Caco-2 (cell line): ENCODE results near the gene MANF. TPM values are rescaled to one million over a fixed set of nuclear protein-coding genes. Genes with fewer than 3 reads are reported as not detected.

Experiments used
- BruUV-seq: library from RNA; stranded (reverse); fragments of 400-500 nt; replicated peaks from 2 replicates; lab custom pipeline; 2021; lab: Mats Ljungman, UMichigan
- CTCF ChIA-PET: fragments of 300-600 bp; sonication (Branson Sonifier 250); formaldehyde crosslinking; loops from one replicate; lab custom pipeline; 2022; ENCODE audit warnings: antibody characterized with exemption; lab: Charles Lee
- POLR2A ChIA-PET: fragments of 300-600 bp; sonication (Branson Sonifier 250); formaldehyde crosslinking; loops from one replicate; lab custom pipeline; 2022; ENCODE audit warnings: antibody characterized with exemption; lab: Charles Lee
- DNase-seq, 2 experiments: peaks; one replicate each; pipeline versions ENCODE4 v3.0.0 to v3.0.0-alpha.2; 2020 to 2022
- H3K27me3 ChIP-seq: replicated peaks from 2 replicates; pipeline ENCODE4 v1.6.0; 2011; ENCODE audit warnings: low read length; ENCODE audit not compliant: control insufficient read depth, insufficient read depth
- H3K36me3 ChIP-seq: 2 replicates; pipeline ENCODE4 v1.5.1; 2011; ENCODE audit warnings: low read length; ENCODE audit not compliant: control insufficient read depth, insufficient read depth
- H3K4me1 ChIP-seq: fragments of 250-450 bp; sonication (Bioruptor Pico); 2 replicates; pipeline ENCODE4 v1.5.1; 2020; ENCODE audit warnings: mild to moderate bottlenecking
- H3K4me3 ChIP-seq: 2 replicates; pipeline ENCODE4 v1.5.1; 2011; ENCODE audit warnings: low read depth, mild to moderate bottlenecking, control low read depth, low read length
- H3K9me3 ChIP-seq: fragments of 250-450 bp; sonication (Bioruptor Pico); 2 replicates; pipeline ENCODE4 v1.5.1; 2020; ENCODE audit warnings: mild to moderate bottlenecking, moderate library complexity
- H3K27ac Mint-ChIP-seq: one replicate; pipeline ENCODE4 v1.8.0; 2022; ENCODE audit warnings: mixed read lengths; ENCODE audit not compliant: unreplicated experiment
- H3K27me3 Mint-ChIP-seq: one replicate; pipeline ENCODE4 v1.8.0; 2022; ENCODE audit warnings: mixed read lengths; ENCODE audit not compliant: insufficient read depth, unreplicated experiment
- H3K36me3 Mint-ChIP-seq: one replicate; pipeline ENCODE4 v1.8.0; 2022; ENCODE audit warnings: mild to moderate bottlenecking, mixed read lengths; ENCODE audit not compliant: insufficient read depth, unreplicated experiment
- H3K4me1 Mint-ChIP-seq: one replicate; pipeline ENCODE4 v1.8.0; 2022; ENCODE audit warnings: low read depth, mixed read lengths; ENCODE audit not compliant: unreplicated experiment
- H3K4me3 Mint-ChIP-seq: one replicate; pipeline ENCODE4 v1.8.0; 2022; ENCODE audit warnings: mild to moderate bottlenecking, moderate library complexity, mixed read lengths; ENCODE audit not compliant: unreplicated experiment
- H3K9me3 Mint-ChIP-seq: one replicate; pipeline ENCODE4 v1.8.0; 2022; ENCODE audit warnings: mixed read lengths; ENCODE audit not compliant: unreplicated experiment
- CTCF ChIP-seq, 2 experiments: fragments of 200-600 bp in 1 of 2; IDR thresholded peaks; 1 replicate in 1 of 2; 2 replicates in 1 of 2; pipeline versions ENCODE4 v1.5.1 to v1.8.0; 2011 to 2022; ENCODE audit warnings: antibody characterized with exemption in 1 of 2, control low read depth in 1 of 2, inconsistent platforms in 1 of 2, low read depth in 1 of 2, low read length in 1 of 2, mild to moderate bottlenecking in 1 of 2, moderate library complexity in 1 of 2; ENCODE audit not compliant: insufficient read depth in 1 of 2, severe bottlenecking in 1 of 2, unreplicated experiment in 1 of 2
- intact Hi-C: fragments of 100-400 bp; cut with micrococcal nuclease; formaldehyde crosslinking; loops from one replicate; pipeline ENCODE4 v1.10.0; 2022; ENCODE audit not compliant: unreplicated experiment
- total RNA-seq: library from RNA; stranded (reverse); gene quantifications from 2 replicates; pipeline ENCODE4 v1.2.3, GENCODE V29; 2022

MANF gene
- total RNA-seq, 1 experiment from 2014 or later: 94.5 TPM

GRCh38 chr3:51380601-51381332, 4.3 kb upstream of the MANF start:
- Mint-ChIP-seq H3K27ac (no peak overlapping the region), H3K4me3 (no peak overlapping the region), H3K36me3 (peaks cover 12% of the 10 kb centered on the region), H3K4me1 (no peaks in the 10 kb centered on the region), H3K27me3 (peaks cover 8% of the 10 kb centered on the region), H3K9me3 (no peaks in the 10 kb centered on the region)
- DNase-seq: no peak
- POLR2A ChIA-PET: no interaction called here
- H3K36me3 ChIP-seq: no peaks in the 10 kb centered on the region
- peaks cover 6% of the 10 kb centered on the region for H3K4me1 ChIP-seq
- intact Hi-C loops: no loop called here
- H3K27me3 ChIP-seq: no peaks in the 10 kb centered on the region
- no peak for TF ChIP-seq CTCF (IDR thresholded peaks at IDR 0.05; ENCODE audit: insufficient read depth in 1 of 2, low read depth in 1 of 2, low read length in 1 of 2, severe bottlenecking in 1 of 2, unreplicated experiment in 1 of 2)
- H3K4me3 ChIP-seq: no peak overlapping the region
- CTCF ChIA-PET: no interaction called here
- BruUV-seq: no TSS peak
- H3K9me3 ChIP-seq: no peaks in the 10 kb centered on the region

- intact Hi-C loops: no loop called here
- H3K27ac Mint-ChIP-seq: no peak overlapping the region
- no TSS peak for BruUV-seq
These were observed 3.8 kb upstream of the MANF start for GRCh38 chr3:51381333-51381705.

GRCh38 chr3:51382076-51382745, 2.9 kb upstream of the MANF start:
- DNase-seq: no peak
- intact Hi-C loops: no loop called here
- H3K4me3 ChIP-seq: no peak overlapping the region
- Mint-ChIP-seq H3K4me1 (no peaks in the 10 kb centered on the region), H3K36me3 (peaks cover 22% of the 10 kb centered on the region), H3K4me3 (no peak overlapping the region), H3K27me3 (peaks cover 3% of the 10 kb centered on the region), H3K9me3 (no peaks in the 10 kb centered on the region), H3K27ac (no peak overlapping the region)
- no TSS peak for BruUV-seq
- H3K4me1 ChIP-seq: peaks cover 20% of the 10 kb centered on the region
- POLR2A ChIA-PET: no interaction called here
- CTCF ChIA-PET: no interaction called here
- no peaks in the 10 kb centered on the region for H3K9me3 ChIP-seq
- TF ChIP-seq CTCF (IDR thresholded peaks at IDR 0.05; ENCODE audit: insufficient read depth in 1 of 2, low read depth in 1 of 2, low read length in 1 of 2, severe bottlenecking in 1 of 2, unreplicated experiment in 1 of 2): no peak
- no peaks in the 10 kb centered on the region for H3K27me3 ChIP-seq
- H3K36me3 ChIP-seq: no peaks in the 10 kb centered on the region

More at GRCh38 chr3:51381333-51381705, 3.8 kb upstream of the MANF start:
- Mint-ChIP-seq H3K9me3 (no peaks in the 10 kb centered on the region), H3K4me1 (no peaks in the 10 kb centered on the region), H3K36me3 (peaks cover 18% of the 10 kb centered on the region), H3K27me3 (peaks cover 6% of the 10 kb centered on the region), H3K4me3 (no peak overlapping the region)
- Histone ChIP-seq H3K27me3 (no peaks in the 10 kb centered on the region), H3K9me3 (no peaks in the 10 kb centered on the region), H3K4me1 (peaks cover 11% of the 10 kb centered on the region), H3K36me3 (no peaks in the 10 kb centered on the region), H3K4me3 (no peak overlapping the region)
- DNase-seq: no peak
- ChIA-PET POLR2A (no interaction called here), CTCF (no interaction called here)
- TF ChIP-seq CTCF (IDR thresholded peaks at IDR 0.05; ENCODE audit: insufficient read depth in 1 of 2, low read depth in 1 of 2, low read length in 1 of 2, severe bottlenecking in 1 of 2, unreplicated experiment in 1 of 2): no peak
